Measurements from ENCODE around the gene DYRK4.
A peak's percentile ranks its signal among the peaks of the same experiment; 100 is the strongest.

The DYRK4 gene

DNA sequence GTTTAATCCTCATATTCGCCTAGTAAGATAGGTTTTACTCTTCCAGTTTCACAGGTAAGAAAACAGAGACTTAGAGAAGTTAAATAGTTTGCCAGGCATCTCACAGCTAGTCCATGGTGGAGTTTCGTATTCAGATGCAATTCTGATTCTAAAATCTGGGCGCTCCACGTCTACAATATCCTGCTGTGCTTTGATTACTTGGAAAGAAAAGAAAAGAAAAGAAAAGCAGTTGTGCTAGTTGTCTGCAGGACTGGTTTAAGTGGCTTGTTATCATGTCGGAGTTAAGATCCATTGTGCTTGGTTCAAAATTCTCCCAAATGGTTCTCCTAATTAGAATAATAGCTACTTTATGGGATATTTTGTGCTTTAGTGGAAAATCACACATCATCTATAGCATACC, 68.3 kb downstream of the DYRK4 start:
- no peak for DNase-seq

DNA sequence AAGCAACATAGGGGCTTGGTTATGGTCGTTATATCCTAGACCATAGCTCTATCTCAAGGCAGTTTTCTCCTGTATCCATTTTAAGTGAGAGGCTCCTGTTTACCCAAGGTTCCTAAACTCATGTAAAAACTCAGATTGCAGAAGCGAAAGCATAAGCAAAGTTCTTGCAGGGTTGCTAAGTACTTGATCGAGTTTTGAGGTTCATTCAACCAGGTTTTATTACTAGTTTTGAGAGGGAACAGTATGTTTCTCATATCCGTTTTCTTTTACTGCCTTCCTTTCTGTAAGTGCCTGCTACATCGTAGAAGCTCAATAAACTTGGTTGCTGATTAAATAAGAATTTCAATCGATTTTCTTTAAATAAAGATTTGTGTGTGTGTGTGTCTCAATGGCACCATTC, 81.7 kb downstream of the DYRK4 start:
- DNase-seq: no peak

DNA sequence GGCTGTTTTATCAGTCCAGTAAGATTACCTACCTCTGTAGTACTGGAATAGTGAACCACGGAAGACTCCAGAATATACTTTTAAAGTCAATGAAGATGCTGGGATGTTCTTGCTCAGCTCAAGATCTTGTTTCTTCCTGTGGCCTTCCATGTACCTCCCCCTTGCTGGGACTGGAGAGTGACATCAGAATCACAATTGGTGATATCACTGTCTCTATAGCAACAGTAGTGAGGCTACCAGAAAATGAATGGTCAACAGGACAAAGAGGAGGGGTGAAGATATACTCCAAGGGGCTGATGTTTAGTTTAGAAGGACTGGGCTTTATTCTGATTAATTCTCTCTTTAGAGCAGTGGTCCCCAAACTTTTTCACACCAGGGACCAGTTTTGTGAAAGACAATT, 83.0 kb downstream of the DYRK4 start:
- peak; percentile 79 for DNase-seq

DNA sequence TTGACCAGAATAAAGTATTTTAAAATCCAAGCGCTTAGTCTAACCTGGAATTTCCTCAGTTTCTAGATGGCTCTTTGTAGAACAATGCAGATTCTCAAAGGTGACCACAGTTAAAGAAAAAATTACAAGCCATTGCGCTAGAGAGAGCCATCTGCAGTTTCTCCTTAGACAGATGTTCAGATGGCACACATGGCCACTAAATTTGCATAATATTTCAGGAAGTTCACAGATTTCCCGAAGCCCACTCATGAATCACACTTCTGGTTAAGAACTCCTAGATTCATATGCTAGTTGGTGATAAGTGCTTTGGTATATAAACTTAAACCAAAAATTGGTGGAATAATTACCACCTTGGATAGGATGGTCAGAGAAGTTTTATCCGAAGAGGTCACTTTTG, 86.1 kb downstream of the DYRK4 start:
- DNase-seq: peak; percentile 95

DNA sequence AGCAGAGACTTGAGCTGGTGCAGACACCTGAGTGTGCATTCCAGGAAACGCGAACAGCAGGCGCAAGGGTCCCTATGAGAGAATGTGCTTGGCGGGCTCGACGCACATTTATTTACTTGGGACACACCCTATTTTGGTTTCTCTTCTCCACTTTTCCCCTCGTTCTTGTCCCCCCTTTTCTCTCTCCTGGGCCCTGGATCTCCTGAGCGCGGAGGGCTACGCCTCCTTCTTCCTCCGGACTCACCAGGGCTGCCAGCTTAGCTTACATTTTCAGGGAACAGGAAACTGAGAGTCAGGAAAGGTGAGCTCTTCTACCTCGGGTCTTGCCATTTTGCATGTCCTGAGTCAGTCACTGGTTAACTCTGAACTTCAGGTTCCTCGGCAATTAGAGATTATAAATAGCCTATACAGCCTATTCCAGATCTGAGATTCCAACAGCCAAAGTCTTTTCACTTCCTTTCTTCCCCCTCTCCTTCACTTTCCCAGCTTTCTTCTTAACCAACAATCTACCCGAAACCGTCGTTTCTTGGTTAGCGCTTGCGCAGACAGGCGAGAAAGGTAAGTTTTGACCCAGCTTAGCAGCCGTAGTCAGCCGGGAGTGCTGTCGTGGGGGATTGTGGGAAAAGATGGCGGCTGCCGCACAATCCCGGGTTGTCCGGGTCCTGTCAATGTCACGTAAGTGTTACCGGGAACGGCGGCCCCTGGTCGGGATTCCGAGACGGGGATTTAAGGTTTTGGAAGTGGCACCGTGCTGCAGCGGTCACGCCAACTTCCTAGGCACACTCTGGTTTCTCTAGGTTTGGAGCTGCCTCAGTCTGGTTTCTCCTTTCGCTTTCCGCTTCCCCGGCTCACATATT, 86.7 kb downstream of the DYRK4 start, which contains the start of the genes AKAP3 and NDUFA9:
Gene AKAP3, minus strand, starts transcription at position 551 of the 857 bp plus-strand sequence. CDS start 10,855 bp downstream, outside the sequence.
Gene NDUFA9, plus strand, starts transcription at position 614 of the 857 bp plus-strand sequence. Its CDS starts 13 bp downstream, at position 627.
- DNase-seq: peak; percentile 100

DNA sequence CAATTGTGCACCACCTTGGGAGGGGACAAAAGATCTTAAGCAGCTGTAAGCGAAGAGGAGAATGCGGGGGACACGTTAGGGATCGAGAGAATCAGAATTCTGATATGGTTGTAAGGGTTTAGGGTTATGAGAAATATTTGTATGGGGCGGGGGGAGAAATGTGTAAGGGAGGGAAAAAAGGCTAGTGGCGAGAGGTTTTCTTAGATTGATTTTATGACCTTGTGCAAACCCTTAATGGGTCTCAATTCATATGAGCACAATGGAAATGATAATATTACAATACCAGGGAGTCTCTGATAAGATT, 87.3 kb downstream of the DYRK4 start:
- no peak for DNase-seq

DNA sequence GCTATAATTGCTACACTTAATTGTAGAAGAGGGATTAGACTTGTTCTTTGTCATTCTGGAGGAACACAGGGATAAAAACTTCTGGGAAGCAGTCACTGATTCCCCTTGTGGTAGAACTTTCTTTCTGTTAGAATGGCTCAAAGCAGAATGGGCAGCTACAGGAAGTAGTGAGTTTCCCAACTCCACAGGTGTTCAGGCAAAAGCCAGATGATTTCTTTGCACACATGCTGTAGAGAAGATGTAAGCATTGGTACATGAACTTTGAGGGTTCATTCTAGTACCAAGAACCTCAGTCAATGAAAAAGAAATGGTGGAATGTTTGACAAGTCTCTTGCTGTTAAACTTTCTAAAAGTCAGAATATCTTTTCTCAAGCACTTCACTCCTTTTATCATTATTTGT, 91.2 kb downstream of the DYRK4 start:
- no peak for DNase-seq

DNA sequence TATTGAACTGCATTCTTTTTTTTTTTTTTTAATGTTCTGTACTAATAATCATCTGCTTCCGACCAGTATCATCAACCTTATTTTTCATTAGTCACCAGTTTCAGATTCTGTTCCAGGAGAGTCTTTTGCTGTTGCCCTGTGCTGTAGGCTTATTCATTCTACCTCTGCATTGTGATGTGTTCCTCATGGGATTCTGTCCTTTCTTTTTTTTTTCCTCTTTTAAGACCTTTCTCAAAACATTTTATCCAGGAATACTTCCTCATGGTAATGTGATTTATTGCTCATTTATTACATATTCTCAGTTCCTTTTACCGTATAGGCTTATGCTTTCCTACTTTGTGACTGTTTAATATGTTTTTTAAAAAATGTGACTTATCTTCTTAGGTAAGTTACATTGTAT, 91.7 kb downstream of the DYRK4 start:
- DNase-seq: no peak
